Measurements from ENCODE around the gene DCPS.
"Not testable (repeated sequence)": the region's sequence is repeated elsewhere in the genome, so short reads cannot be mapped to it uniquely, and the experiment has no call there.

Gene DCPS

GRCh38 chr11:126385991-126386728 lies 82.3 kb downstream of the DCPS start:
- DNase-seq = no peak

GRCh38 chr11:126386729-126387071 lies 82.8 kb downstream of the DCPS start:
- not testable (repeated sequence) for DNase-seq

GRCh38 chr11:126387857-126388256 lies 84.0 kb downstream of the DCPS start:
- no peak for DNase-seq

- DNase-seq = no peak
Measured at GRCh38 chr11:126390272-126390867, 86.5 kb downstream of the DCPS start.

- DNase-seq = no peak
Measured at GRCh38 chr11:126391286-126391954, 87.6 kb downstream of the DCPS start.

GRCh38 chr11:126391970-126392632 lies 88.2 kb downstream of the DCPS start:
- no peak for DNase-seq

- no peak for DNase-seq
Measured at GRCh38 chr11:126392633-126393013, 88.8 kb downstream of the DCPS start.

GRCh38 chr11:126393143-126393542 lies 89.3 kb downstream of the DCPS start:
- DNase-seq = no peak

GRCh38 chr11:126394036-126394435 lies 90.2 kb downstream of the DCPS start:
- no peak for DNase-seq

GRCh38 chr11:126394634-126395072 lies 90.8 kb downstream of the DCPS start:
- not testable (repeated sequence) for DNase-seq

Measured in HCEC 1CT (cell line).